ENCODE data around the gene OPRL1.
A peak's percentile ranks its signal among the peaks of the same experiment; 100 is the strongest.

OPRL1 gene

DNA sequence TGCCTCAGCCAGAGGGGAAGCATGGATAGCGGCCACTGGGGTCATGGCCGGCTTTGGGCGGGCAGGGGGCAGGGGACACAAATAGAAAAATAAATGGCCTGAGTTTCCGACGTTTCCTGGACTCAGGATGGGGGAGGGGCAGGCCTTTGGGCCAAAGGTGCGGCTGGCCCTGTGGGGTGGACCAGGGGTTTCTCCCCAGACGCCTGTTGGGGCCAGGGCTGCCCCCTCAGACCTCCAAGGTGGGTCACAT lies 23.3 kb upstream of the OPRL1 start:
- no peak for DNase-seq

DNA sequence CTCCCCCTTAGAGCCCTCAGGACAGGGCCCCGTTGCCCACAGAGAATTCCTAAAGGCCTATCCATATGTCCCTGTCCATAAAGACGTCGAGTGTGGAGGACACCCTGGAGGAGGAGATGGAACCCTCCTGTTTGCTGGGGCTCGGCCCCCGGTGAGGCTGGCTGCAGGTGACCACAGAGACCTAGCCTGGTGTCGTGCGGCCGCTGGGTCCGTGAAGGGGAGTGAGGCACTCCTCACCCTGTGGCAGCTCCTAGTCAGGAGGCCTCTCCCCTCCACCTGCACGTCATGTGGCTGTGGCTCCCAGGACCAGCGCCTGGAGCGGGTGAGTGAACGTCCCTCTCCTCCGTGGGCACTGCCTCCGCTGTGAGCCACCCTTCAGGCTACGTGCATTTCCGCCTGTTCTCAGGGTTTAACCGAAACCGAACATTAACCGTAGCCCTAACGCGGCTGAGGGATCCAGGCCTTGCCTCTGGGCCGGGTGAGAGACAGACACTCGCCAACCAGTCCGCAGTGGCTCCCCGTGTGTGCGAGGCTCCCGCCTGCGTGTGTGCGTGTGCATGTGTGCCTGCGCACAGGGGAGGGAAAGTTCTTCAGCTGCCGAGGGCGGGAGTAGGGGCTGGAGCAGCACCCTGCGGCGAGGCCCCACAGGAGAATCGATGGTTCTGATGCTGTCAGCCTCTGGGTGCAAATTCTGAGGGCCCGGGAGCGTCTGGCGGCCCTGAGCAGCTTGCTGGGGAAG lies 22.8 kb upstream of the OPRL1 start:
- no peak for DNase-seq

DNA sequence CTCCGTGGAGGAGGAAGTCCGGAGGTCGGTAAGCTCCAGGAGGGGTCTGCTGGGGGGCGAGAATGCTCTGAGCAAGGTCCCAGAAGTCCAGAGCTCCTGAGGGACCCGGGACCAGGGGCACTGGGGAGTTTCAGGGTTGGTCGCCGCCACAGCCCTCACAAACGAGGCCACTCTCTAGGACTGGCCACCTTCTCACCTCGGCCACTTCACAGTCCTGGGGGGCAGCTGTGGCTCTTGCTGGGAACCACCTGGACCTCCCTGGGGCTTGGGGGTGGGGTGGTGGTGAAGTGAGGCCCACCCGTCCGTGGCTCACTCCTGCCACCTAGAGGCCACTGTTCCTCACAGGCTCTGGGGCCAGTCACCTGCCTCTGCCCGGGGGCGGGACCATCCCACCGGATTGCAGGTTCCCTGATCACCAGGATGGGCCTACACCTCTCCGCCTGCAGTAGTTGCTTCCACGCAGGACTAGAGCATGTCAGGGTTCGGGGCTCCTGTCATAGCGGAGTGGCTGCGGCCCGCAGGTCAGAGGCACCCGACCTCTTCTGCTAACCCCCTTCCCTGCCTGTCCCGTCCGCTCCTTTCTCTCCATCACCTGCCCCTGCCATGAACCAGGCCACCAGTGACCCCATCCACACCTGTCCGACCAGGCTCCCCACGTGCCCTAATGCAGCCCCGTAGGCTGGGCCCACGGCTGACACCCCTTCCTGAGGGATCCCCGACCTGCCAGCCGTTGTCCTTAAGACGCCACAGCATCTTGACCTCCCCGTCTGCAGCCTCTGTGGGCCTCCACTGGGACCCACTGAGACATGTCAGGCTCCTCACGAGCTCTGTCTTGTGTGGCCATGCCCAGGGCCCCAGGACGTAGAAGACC lies 22.0 kb upstream of the OPRL1 start:
- peak in 23 of 56 donors; percentile 7 to 65 (median 27) for DNase-seq

DNA sequence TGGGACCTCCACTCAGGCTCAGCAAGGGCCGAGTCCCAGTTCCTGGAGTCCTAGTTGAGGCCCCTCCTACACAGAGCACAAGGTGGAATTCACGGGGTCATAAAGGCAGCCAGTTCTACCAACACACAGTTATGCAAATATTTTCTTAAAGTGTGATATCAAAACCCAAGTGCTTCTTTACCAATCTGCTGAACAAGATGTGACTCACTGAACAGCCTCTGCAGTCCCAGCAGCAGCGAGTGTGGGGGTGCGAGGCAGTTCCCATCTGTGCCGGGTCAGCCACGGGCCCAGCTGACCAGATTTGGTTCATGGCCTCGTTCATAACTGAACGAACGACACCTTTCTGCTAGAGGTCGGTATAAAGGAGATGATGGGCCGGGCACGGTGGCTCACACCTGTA lies 21.3 kb upstream of the OPRL1 start:
- peak in 1 of 56 donors; percentile 11 for DNase-seq

DNA sequence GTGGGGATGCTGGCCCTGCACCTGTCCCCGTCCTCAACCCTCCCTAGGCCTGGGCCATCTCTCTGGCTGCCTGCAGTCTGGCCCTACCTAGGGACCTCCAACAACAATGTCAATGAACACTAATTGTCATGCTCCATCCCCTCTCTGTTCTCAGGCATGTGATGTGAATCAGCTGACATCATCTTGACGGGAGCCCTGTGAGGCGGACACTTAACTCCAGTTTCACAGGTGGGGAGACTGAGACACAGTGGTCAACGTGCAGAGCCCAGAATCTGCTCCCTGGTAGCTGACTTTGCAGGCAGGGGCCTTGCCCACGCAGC lies 17.6 kb upstream of the OPRL1 start:
- DNase-seq, result peak in 4 of 56 donors; percentile 34 to 58 (median 46)

DNA sequence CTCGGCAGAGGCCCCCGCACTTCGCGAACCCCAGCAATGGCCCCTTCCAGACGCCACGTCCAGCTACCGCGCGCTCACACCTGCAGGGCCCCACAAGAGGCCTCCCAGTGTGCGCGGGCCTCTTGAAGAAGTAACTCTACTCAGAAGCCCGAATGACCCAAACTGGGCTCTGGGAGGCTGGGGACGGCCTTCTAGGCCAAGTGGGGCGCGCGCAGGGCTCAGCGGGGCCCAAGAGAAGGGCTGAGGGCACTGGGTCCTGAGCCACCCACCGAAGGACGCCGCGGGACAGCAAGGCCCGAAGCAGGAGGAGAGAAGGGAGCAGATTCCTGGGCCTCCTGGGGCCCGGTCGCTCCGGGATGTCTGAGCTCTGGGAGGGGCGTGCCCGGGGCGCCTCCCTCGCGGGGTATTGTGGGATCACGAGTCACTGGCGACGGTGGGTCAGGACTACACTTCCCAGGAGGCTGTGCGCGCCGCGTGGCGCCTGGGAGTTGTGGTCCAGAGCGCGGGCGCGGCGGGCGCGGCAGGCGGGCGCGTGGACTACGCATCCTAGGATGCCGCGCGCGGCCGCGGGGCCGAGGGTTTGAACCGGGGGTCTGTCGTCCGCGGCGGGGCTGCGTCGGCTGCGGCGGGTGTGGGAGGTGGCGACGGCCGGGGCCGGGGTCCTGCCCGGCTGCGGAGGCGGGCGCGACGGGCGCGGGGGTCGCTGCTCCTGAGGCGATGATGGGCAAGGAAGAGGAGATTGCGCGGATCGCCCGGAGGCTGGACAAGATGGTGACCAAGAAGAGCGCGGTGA lies 17.1 kb upstream of the OPRL1 start, which contains the start of gene TCEA2:
Gene TCEA2, plus strand, starts transcription at position 603 of the 793 bp plus-strand sequence. Its CDS starts 115 bp downstream, at position 718.
- DNase-seq, result peak; percentile 44 to 99 (median 94)

DNA sequence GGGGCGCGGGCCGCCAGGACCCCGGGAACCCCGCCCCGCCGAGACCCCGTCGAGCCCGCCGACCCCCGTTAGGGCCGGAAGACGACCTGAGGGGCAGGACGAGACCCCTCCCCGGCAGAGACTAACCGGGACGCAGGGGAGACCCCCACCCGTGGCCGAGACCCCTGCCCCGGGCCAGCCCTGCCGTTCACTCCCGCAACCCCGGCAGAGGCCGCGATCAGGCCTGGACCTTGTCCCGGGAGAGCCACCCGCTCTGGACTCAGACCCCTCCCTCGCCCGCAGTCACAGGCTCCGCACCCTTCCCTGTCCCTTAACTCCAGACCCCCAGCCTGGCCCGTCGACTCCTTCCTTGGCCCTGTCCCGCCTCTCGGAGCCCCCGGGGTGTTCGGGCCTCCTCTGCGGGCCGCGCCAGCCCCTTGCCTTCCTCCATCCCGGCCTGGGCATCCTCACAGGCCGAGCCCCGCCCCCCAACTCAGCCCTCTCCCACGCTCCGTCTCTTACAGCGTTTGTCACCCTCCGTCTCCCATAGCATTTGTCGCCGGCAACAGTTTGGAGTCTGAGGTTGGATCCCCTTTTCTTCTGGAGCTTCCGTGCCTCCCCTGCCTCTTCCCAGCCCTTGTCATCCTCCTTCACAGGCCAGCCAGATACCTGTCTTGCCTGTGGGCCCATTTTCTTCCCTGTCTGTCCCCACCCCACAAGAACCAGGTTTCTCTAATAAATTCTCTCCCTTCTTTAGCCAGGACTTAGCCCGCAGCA lies 16.3 kb upstream of the OPRL1 start:
- peak in 14 of 56 donors; percentile 7 to 64 (median 30) for DNase-seq

DNA sequence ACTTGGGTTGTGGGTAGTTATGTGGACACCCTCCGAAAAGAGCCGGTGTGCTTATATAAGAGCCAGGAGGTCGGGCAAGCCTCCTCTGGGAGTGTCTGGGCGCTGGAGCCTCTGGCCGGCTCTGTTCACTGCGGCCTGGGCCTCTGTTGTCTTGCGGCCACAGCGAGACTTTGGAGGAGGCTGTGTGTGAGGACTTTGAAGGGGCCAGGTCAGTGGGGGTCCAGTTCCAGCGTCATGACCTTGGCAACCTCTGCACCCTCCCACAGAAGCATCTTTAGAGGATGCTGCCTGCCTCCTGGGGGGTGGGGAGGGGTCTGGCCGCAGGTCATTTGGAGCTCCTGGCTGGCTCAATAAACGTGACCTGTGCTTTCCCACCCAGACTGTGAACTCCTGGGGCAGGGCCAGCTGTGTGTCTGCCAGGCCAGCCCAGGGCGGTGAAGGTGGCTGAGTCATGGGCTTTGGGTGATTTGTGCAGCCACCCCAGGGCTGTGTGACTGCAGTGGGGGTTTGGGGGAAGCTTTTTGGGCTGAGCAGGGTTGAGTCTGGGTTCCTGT lies 15.7 kb upstream of the OPRL1 start:
- no peak for DNase-seq

DNA sequence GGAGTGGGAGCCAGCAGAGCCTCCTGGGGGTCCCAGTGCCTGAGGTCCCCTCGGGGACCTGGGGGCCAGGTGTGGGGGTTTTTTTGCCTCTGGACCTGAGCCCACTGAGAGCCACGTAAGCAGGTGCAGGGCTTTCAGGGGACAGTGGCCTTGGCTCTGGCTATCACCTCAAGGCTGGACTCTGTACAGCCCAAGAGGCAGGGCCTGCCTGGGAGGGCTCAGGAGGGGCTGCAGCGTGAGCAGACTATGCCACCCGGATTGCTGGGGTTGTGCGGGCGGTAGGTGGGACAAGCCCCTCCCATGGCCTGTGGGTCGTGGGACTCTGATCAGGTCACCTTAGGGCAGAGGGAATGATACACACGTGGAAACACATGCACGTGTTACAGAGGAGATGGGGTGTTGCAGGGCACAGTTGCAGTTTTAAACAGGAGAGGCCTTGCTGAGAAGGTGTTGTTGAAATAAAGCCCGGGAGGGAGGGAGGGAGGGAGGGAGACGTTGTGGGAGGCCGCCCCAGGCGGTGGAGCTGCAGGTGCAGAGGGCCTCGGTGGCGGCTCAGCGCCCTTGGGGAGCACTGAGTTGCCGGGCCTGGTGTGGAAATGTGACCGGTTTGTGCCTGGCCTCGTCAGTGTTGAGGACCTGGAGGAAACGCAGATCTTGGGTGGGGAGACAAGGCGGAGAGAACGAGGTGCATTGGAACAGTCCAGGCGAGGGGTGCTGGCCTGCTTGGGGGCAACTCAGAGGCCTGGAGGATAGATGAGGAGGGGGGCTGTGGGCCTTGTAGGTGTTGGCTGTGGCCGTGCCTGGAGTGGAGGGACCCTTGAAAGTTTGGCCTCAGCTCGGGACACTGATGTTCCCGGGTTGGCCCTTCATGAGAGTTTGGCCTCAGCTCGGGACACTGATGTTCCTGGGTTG lies 14.6 kb upstream of the OPRL1 start:
- DNase-seq, result no peak

DNA sequence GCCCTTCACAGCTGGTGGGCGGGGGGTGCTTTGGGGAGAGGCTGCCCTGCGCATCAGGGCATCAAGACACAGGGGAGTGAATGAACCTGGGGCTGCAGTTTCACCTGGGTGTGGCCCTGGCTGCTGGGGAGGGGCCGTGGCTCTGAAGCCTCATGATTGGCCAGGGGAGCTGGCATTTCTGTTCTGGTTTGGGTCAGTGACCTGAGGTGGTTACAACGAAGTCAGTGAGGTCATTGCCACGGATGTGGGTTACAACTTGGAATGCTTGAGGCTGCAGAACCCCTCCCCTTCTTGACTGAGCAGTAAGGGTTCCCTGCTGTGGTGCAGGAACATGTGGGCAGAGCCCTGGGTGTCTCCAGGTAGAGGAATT lies 13.9 kb upstream of the OPRL1 start:
- no peak for DNase-seq

DNA sequence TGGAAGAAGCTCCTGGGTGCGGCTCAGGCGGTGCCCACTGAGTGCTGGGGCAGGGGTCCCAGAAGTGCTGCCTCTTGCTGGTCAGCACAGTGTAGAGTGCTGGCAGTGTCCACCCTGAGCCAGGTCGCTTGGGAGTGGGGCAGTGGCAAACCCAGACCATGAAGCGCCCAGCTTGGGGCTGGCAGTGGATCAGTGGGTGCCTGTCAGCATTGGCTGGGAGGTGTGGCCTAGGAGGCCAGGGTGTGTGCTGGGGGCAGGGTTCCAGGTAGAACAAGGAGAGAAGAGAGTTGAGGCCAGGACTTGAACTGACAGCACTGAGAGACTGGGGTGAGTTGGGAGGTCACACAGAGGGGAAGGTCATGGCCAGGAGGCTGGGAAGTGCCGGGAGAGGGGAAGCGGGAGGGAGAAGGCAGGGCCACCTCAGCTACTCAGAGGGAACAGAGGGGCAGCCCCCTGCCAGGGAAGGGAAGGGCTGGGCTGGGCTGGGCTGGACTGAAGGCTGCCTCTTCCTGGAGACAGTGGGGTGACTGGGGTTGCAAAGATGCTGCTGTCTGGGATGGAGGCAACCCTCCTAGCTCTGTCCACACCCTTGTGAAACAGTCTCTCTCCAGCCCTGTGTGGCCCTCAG lies 12.8 kb upstream of the OPRL1 start:
- DNase-seq, result no peak

DNA sequence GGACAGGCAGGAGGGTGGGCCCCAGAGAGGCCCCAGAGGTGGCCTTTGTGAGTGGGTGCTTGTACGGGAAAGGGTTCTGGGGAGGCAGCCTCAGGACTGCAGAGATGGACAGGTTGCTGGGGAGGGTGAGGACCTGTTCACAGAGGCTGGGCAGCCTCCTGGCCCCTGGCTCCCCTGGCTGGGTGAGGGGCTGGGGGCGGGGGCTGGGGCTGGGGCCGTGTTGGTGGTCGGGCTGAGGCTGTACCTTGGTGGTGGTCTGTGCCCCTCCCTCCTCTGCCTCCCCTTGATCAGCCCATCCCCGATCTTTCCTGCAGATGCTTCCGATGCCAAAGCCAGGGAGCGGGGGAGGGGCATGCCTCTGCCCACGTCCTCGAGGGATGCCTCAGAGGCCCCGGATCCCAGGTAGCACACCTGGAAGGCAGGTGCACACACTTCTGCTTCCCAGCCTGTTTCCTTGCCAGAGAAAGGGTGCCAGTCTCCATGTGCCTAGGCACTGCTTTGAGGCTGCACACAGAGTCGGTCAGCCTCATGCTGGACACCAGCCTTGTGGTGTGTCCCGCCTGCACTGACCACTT lies 12.1 kb upstream of the OPRL1 start:
- DNase-seq, result no peak

DNA sequence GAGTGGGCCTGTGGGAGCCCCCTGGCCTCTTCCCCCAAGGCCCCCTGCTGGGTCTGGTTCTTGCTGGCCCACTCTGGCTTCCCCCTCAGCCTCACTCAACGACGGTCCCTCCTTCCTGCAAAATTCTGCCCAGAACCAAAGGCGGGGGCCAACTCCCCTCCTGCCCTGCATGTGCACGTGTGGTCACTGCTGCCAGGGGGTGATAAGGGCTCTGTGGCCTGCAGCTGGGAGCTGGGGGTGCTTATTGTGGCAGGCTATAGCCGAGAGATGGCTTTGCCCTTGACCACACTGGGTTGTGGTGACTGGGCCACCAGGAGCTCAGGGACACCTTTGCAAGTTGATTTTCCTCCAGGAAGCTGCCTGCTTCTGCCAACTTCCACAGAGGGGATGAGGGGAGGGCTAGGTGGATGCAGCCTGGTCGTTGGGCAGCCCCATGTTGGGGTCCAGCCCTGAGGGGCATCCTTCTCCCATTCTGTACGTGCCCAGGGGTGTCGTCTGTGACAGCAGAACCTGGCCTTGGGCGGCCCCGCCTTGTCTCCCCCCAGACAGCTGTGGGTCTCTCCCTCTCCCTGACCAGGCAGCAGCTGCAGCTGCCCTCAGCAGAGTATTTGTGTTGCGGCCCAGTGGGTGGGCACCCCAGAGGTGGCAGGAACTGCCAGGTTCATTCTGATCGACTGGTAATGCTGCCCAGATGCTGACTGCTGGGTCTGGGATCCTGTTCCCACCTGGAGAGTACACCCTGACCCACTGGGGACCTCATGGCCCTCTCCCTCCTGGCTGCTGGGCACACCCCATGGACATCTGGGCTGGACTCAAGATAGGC lies 11.3 kb upstream of the OPRL1 start:
- no peak for DNase-seq

DNA sequence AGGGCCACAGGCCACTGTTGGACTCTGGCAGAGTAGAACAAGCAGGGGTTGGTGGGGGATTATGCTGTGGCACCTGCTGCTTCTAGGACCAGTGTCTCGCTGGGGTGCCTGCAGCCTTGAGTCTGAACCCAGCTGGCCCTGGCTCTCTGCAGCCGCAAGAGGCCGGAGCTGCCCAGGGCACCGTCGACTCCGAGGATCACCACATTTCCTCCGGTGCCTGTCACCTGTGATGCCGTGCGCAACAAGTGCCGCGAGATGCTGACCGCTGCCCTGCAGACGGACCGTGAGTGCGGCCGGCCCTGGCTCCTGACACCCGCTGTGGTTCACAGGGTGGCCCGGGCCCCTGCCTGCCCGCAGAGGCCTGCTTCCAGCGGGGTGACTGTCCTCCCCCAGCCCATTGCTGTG lies 10.7 kb upstream of the OPRL1 start:
- DNase-seq, result no peak

DNA sequence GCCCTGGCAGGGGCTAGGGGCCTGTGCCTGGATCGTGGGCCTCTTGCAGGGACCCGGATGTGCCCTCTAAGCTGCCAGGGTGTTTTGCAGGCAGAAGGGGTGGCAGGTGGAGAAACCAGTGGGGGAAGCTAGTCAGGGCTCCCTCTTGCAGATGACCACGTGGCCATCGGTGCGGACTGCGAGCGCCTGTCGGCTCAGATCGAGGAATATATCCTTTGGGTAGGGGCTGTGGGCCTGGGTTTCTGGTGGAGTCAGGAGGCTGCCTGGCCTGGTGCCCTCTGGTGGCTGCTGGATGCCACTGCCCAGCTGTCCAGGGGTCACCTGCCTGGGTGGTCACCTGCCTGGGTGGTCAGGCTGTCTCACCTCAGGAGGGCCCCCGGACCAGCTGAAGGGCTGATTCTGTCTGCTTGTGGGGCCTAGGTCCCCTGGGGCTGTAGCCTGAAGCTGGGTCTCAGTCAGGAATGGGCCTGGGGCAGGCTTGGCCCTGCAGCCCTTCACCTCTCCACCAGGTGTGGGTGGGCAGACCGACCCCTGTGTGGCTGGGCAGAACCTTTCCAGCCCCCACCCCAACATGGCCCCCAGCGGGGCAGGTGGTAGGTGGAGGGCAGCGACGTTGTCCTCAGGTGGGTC lies 10.2 kb upstream of the OPRL1 start:
- DNase-seq, result no peak

DNA sequence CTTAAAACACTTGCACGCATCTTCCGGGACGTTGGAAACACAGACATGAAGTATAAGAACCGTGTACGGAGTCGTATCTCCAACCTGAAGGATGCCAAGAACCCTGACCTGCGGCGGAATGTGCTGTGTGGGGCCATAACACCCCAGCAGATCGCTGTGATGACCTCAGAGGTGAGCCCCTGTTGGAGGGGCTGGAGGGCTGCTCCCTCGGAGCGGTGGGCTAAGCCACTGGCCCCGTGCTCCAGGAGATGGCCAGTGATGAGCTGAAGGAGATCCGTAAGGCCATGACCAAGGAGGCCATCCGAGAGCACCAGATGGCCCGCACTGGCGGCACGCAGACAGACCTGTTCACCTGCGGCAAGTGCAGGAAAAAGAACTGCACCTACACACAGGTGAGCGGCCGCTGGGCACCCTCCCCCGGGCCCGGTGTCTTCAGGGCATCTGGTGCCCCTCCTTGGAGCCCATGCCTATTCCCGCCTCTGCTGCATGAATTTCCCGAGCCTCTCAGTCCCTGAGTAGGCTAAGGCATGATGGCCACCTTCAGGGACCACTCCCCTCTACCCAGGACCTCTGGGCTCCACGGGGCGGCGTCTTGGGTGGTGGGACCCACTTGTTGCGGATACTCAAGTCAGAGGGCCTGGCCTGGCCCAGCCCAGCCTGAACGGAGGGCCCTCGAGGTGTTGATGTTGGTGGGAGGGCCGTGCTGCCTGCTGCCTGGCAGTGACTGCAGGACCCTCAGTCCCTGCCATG lies 9.5 kb upstream of the OPRL1 start:
- no peak for DNase-seq
